Skin epidermis (tissue), 12 donors: ENCODE results near the gene PACRG.

Experiments
- H3K27ac ChIP-seq, 21 experiments: fragments of 200-600 bp; sonication (generic) in 11 of 21; one replicate each; pipeline ENCODE4 v1.5.0; 2020; ENCODE audit warnings: mild to moderate bottlenecking in 3 of 21, inconsistent platforms in 2 of 21, moderate library complexity in 2 of 21
- H3K4me3 ChIP-seq, 7 experiments: fragments of 200-600 bp; sonication (generic) in 2 of 7; one replicate each; pipeline ENCODE4 v1.5.0; 2020; ENCODE audit warnings: inconsistent platforms in 2 of 7, mild to moderate bottlenecking in 2 of 7, moderate library complexity in 1 of 7

PACRG gene

GRCh38 chr6:163206196-163206595 lies 478.4 kb downstream of the PACRG start:
- no peak overlapping the region for H3K27ac ChIP-seq
- no peak overlapping the region for H3K4me3 ChIP-seq

GRCh38 chr6:163207431-163208383 lies 479.9 kb downstream of the PACRG start:
- Histone ChIP-seq H3K4me3 (no peak overlapping the region), H3K27ac (no peak overlapping the region)

- Histone ChIP-seq H3K4me3 (no peak overlapping the region), H3K27ac (no peak overlapping the region)
These were observed 481.2 kb downstream of the PACRG start for GRCh38 chr6:163209005-163209404.

- H3K4me3 ChIP-seq: no peak overlapping the region
- no peak overlapping the region for H3K27ac ChIP-seq
These were observed 484.3 kb downstream of the PACRG start for GRCh38 chr6:163212123-163212522.

- H3K27ac ChIP-seq: no peak overlapping the region
- no peak overlapping the region for H3K4me3 ChIP-seq
These were observed 486.5 kb downstream of the PACRG start for GRCh38 chr6:163214259-163214658.

- H3K4me3 ChIP-seq: no peak overlapping the region
These were observed 490.7 kb downstream of the PACRG start for GRCh38 chr6:163218361-163218894.

GRCh38 chr6:163226181-163226835 lies 498.5 kb downstream of the PACRG start:
- H3K27ac ChIP-seq: no peak overlapping the region
- no peak overlapping the region for H3K4me3 ChIP-seq

More at GRCh38 chr6:163218361-163218894, 490.7 kb downstream of the PACRG start:
- no peak overlapping the region for H3K27ac ChIP-seq

- no peak overlapping the region for H3K4me3 ChIP-seq
These were observed 499.2 kb downstream of the PACRG start for GRCh38 chr6:163226836-163227485.

GRCh38 chr6:163228041-163228440 lies 500.3 kb downstream of the PACRG start:
- H3K4me3 ChIP-seq: no peak overlapping the region
- H3K27ac ChIP-seq: no peak overlapping the region

More at GRCh38 chr6:163226836-163227485, 499.2 kb downstream of the PACRG start:
- no peak overlapping the region for H3K27ac ChIP-seq

- Histone ChIP-seq H3K4me3 (no peak overlapping the region), H3K27ac (no peak overlapping the region)
These were observed 501.3 kb downstream of the PACRG start for GRCh38 chr6:163229050-163229449.

GRCh38 chr6:163230901-163231300 lies 503.1 kb downstream of the PACRG start:
- no peak overlapping the region for H3K27ac ChIP-seq
- no peak overlapping the region for H3K4me3 ChIP-seq

- Histone ChIP-seq H3K27ac (no peak overlapping the region), H3K4me3 (no peak overlapping the region)
These were observed 503.7 kb downstream of the PACRG start for GRCh38 chr6:163231356-163232014.

GRCh38 chr6:163232015-163232523 lies 504.3 kb downstream of the PACRG start:
- no peak overlapping the region for H3K27ac ChIP-seq

GRCh38 chr6:163232649-163233048 lies 504.9 kb downstream of the PACRG start:
- Histone ChIP-seq H3K4me3 (no peak overlapping the region), H3K27ac (no peak overlapping the region)

More at GRCh38 chr6:163232015-163232523, 504.3 kb downstream of the PACRG start:
- no peak overlapping the region for H3K4me3 ChIP-seq

- Histone ChIP-seq H3K4me3 (no peak overlapping the region), H3K27ac (no peak overlapping the region)
These were observed 509.3 kb downstream of the PACRG start for GRCh38 chr6:163237110-163237509.

- no peak overlapping the region for H3K4me3 ChIP-seq
- no peak overlapping the region for H3K27ac ChIP-seq
These were observed 512.0 kb downstream of the PACRG start for GRCh38 chr6:163239572-163240340.

- Histone ChIP-seq H3K27ac (no peak overlapping the region), H3K4me3 (no peak overlapping the region)
These were observed 512.8 kb downstream of the PACRG start for GRCh38 chr6:163240556-163240955.

GRCh38 chr6:163241683-163242082 lies 513.9 kb downstream of the PACRG start:
- H3K27ac ChIP-seq: no peak overlapping the region
- no peak overlapping the region for H3K4me3 ChIP-seq

- H3K27ac ChIP-seq: no peak overlapping the region
- H3K4me3 ChIP-seq: no peak overlapping the region
These were observed 515.3 kb downstream of the PACRG start for GRCh38 chr6:163243083-163243482.
